Stimulated activated CD4-positive, alpha-beta T cell treated with anti-CD3 and anti-CD28 coated beads, Interleukin-15, amount 100 ng/mL, for 1 hour (primary cell): ENCODE measurements around the gene KCNC3.

Experiments
- DNase-seq, 2 donors: peaks; one replicate each; pipeline ENCODE4 v3.0.0-alpha.2; 2020; ENCODE audit warnings: low read depth in 1 of 2, low spot score in 1 of 2

Gene KCNC3

DNA sequence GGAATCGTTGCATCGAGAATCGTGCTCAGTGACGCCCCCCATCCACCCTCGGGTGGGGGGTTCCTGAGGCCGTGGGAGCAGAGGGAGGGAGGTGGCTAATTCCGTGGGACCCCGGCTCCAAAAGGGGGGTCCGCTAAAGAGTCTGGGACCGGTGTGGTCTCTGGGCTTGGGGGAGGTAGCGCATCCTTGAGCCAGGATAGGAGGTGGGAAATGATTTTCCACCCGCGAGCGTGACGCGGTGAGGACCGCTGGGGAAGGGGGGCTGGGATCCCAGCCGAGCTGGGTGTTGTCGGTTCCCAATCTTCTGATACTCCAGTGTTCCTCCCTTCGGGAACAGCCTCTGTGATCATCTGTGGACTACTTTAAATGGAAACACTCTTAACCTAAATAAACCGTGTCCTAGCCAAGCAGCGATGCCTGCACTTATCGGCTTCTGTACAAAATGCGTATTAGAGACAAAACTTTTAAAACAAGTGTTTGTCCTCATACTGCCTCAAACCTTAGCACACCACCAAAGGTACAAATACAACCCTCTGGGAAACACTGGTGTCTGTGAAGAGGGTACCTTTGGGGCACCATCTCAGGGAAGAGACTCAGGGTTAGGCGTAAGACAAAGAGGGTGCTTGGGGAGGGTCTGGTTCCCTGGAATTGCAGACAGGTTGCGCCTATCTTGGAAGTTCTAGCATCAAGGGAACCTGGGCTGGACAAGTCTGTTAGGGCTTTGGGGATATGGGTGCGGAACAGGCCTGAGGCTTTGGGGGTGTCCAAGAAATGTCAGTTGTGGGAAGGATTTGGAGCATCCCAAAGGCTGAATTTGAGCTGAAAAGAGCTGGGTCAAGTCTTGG, 16.0 kb downstream of the KCNC3 start:
- no peak for DNase-seq

DNA sequence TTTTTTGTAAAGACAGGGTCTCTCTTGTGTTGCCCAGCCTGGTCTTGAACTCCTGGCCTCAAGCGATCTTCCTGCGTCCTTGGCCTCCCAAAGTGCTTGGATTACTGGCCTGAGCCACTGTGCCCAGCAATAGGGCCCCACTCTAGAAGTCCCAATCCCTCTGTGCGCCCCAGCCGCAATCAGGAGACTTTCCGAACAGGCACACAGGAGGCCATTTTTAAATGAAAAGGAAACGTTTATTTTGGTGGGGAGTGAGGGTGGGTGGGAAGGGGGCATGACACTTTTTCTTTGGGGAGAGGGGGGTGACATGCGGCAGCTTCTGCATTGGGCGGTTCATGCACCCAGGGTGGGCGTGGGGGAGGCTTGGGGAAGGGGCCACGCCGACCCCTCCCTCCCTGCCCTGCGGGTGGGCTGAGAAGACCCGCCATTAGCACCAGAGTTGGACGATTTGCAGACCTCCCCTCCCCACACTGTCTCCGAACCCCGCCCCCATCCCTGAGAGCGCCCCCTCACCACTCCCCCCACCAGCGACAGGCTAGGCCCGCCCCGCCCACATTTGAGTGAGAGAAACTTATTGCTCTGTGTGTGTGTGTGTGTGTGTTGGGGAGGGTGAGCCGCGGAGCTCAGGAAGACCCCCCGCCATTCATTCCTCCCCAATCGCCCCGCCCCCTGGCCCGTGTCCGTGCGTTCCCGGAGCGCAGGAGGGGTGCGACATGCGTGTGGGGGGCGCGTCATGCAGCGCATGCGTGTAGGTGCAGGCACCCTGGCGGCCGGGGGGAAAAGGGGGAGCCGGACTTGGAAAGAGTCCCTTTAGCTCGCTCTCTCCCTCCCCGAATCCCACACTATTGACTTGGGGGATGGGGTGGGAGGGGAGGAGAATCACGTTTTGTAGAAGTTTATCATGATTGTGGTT, 17.2 kb downstream of the KCNC3 start:
- no peak for DNase-seq

DNA sequence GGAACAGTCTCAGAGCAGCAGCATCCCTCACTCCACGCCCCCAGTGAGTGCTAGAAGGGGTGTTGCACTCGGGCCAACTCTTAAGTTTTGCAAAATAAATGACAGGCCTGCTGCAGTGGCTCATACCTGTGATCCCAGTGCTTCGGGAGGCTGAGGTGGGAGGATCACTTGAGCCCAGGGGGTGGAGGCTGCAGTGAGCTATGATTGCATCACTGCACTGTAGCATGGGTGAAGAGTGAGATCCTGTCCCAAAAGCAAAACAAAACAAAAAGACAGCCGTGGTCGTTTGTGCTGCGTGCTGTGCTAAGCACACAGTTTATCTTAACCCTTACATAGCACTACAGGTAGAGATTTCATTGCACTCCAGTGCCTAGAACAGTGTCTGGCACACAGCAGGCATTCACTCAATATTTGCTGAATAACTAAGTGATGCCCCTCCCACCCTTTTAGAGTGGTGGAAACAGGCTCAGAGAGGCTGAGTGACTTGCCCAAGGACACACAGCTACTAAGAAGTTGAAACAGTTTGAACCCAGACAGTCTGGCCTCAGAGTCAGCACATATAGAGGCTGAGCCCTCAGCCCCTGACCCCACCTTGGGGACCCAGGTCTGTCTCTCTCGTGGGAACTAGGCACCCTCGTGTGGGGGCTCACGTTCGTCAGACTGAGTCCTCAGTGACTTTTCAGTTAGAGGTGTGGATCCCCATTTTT, 18.3 kb downstream of the KCNC3 start:
- no peak for DNase-seq

DNA sequence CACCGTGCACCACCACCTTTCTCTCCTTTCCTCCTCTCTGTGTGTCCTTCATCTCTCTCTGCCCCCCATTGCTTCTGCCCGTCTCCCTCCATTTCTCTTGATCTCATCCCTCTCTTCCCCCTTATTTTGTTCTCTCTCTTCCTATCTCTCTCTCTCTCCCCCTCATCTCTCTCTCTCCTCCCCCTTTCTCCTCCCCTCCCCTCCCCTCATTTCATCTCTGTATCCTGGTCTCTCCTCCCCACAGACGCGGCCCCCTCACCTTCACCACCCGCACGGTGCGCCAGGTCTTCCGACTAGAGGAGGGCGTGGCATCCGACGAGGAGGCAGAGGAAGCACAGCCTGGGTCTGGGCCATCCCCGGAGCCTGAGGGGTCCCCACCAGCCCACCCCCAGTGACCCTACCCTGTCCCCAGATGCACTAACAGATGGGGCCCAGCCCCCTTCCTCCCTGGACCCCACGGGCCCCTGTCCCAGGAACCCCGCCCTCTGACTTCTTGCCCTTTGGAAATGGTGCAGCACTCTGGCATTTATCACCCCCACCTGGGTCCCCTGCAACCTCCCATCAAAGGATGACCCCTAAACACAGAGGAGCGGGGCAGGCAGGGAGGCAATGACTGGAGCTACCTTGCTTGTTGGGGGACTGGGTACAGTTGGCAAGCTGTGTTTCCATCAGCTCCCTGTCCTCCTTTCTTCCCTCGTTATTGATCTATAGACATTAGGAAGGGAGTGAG, 19.6 kb downstream of the KCNC3 start:
- DNase-seq = no peak

DNA sequence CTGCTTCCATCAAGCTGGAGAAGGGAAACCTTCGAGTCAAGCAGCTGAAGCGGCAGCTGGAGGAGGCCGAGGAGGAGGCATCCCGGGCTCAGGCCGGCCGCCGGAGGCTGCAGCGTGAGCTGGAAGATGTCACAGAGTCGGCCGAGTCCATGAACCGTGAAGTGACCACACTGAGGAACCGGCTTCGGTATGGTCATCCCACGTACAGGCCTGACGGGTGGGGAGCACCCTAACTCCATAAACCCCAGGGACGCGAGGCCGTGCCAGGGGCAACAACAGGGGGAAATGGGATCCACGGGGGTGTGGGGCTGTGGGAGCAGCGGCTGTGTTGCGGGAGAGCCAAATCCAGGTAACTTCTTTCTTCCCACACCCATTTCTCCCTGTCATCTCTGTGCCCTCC, 20.2 kb downstream of the KCNC3 start:
- DNase-seq = no peak

DNA sequence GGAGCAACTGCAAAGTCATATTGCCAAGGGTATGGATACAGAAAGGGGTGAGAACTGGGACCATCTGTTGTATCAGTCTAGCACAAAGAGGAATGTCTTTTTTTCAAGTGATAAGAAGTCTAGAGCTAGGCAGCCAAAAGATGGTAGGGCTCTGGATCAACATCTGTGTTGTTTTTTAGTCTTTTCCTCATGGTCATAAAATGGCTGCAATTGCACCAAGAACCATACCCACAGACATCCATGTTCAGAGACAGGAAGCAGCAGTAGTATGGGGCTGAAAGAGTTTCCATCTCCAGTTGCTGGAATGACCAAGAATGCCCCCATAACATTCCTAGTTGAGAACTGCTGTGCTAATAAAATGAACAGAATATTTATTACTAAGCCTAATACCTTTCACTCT, 25.6 kb downstream of the KCNC3 start:
- no peak for DNase-seq

DNA sequence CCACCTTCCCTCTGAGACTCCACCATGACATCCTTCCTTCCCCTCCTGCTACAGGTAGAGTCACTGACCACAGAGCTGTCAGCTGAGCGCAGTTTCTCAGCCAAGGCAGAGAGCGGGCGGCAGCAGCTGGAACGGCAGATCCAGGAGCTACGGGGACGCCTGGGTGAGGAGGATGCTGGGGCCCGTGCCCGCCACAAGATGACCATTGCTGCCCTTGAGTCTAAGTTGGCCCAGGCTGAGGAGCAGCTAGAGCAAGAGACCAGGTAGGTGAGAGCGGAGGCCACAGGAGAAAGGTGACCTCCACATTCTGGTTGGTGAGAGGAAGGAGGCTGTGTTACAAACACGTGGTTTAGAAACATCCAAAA, 27.6 kb downstream of the KCNC3 start:
- DNase-seq = no peak

DNA sequence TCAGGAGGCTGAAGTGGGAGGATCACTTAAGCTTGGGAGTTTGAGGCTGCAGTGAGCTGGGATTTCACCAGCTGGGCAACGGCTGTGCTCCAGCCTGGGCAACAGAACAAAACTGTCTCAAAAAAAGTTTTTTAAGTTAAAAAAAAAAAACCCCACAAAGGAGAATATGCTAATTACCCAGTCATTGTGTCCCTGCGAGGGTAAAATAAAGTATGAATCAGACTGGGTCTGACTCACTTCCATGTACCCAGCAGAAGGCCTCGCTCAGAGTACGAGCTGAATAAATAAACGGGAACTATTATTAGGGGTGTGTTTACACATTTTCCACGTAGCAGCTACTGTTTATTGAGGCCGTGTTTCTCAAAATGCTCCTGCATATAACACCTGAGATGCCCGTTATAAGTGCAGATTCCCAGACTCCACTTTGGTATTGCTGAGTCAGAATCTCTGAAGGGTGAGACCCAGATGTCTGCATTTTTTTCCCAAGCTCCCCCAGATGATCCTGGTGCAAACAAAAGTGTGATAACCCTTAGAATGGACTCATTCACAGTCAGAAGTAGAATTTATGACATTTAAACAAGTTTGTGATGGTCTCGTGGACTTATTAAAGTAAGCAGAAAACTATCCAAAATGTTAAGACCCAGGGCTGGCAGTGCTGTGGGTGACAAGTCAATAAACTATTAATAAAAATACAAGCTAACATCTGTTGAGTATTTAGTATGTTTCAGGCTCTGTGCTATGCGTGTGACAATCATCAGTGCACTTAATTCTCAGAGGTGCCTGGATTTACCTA, 28.2 kb downstream of the KCNC3 start:
- DNase-seq = no peak

DNA sequence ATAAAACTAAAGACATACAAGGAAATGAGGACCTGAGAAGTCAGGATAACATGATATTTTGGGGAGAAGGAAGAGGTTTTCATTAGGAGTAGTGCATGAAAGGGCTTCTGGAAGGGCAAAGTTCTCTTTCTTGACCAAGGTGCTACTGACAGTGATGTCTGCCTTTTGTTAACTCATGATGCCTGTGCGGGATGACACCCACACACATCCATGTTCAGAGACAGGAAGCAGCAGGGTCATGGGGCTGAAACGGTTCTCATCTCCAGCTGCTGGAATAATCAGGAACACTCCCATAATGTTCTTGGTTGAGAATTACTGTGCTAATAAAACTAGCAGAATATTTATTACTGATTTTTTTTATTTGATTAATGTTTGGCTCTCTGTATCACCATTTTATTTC, 29.1 kb downstream of the KCNC3 start:
- no peak for DNase-seq

DNA sequence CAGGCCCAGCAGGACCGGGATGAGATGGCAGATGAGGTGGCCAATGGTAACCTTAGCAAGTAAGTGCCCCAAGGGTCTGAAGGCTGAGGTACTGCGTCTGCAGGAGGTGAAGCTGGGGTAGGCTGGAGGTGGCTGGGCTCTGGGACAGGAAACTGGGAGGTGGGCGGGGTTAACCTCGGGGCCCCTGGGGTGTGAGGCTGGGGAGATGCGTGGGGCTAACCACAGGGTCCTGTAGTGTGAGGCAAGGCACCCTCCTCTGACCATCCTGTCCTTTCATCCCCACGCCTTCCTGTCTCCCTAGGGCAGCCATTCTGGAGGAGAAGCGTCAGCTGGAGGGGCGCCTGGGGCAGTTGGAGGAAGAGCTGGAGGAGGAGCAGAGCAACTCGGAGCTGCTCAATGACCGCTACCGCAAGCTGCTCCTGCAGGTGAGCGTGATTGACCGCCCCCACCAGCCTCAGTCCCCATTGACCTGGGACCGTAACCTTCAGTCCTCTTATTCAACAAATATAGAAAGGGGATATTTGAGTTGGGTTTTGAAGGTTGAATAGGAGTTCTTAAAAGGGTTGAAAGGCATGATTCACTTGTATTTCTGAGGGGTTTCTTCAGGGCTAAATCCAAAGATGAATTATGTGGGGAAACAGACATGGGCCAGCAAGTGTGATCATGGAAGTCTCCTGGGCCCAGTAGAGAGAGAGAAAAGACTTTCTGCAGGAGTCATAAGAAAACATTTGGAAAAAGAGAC, 35.7 kb downstream of the KCNC3 start:
- no peak for DNase-seq

DNA sequence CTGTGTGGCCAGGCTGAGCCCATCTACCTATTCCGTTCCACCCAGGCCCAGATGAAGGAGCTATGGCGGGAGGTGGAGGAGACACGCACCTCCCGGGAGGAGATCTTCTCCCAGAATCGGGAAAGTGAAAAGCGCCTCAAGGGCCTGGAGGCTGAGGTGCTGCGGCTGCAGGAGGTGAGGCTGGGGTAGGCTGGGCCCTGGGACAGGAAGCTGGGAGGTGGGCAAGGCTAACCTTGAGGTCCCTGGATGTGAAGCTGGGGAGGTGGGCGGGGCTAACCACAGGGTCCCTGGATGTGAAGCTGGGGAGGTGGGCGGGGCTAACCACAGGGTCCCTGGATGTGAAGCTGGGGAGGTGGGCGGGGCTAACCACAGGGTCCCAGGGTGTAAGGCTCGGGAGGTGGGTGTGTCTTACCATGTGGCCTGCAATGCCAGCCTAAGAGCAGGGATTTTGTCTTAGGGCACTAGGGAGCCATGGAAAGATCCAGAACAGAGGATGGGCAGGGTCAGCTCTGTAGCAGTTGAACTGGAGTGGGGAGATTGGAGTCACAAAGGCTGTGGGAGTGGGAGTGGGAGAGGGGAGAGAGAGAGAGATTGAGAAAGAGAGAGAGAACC, 36.9 kb downstream of the KCNC3 start:
- DNase-seq = no peak

DNA sequence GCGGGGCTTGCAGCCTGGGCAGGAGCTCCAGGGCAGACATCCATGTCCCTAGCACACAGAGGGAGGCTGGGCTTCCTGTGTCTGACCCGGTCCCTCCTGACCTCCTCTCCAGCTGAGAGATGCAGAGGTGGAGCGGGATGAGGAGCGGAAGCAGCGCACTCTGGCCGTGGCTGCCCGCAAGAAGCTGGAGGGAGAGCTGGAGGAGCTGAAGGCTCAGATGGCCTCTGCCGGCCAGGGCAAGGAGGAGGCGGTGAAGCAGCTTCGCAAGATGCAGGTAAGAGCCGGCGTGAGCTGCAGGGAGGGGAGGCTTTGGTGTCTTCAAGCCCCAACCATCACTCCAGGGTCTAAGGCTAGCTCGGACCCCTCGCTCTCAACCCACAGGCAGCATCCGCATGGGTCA, 38.4 kb downstream of the KCNC3 start:
- DNase-seq = no peak

DNA sequence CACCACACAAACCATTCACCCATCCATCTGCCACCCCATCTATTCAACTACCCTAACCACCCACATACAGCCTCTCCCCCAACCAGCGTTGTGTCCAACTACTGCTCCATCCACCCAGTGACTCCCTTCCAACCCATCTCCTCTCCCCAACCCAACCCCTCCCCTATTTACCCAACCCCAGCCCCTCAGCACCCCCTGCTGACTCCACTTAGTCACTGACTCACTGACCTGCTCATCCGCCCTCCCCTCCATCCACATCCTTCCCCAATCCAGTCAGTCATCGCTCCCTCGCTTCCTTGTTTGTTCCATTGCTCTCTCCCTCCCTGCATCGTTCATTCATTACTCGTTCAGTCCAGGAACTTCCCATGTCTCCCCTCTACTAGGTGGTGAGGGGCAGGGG, 39.2 kb downstream of the KCNC3 start:
- no peak for DNase-seq

DNA sequence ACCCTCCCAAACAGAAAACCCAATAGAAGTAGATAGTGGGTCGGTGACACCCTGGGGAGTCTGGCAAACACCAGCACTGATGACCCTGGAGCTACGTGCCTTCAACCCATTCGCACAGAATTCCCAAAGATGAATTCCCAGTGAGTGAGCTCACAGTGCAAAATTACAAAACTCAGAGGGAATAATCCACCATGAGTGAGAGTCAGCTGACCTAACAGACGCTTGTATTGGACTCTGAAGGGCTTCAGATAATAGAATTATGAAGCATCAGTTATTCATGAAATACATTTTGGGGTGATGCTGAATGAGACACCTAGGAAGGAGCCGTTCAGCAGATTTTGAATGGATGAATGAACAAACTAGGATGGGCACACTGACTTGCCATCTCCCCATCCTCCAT, 40.2 kb downstream of the KCNC3 start:
- DNase-seq = no peak

DNA sequence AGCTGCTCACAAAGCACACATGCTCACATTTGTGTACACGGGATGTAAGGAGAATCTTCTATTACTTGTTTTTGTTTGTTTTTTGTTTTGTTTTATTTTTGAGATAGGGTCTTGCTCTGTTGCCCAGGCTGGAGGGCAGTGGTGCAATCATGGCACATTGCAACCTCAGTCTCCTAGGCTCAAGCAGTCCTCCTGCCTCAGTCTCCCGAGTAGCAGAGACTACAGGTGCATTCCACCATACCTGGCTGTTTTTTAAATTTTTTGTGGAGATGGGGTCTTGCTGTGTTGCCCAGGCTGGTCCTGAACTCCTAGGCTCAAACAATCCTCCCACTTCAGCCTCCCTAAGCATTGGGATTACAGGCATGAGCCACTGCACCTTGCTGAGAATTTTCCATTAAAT, 41.8 kb downstream of the KCNC3 start:
- DNase-seq = no peak

DNA sequence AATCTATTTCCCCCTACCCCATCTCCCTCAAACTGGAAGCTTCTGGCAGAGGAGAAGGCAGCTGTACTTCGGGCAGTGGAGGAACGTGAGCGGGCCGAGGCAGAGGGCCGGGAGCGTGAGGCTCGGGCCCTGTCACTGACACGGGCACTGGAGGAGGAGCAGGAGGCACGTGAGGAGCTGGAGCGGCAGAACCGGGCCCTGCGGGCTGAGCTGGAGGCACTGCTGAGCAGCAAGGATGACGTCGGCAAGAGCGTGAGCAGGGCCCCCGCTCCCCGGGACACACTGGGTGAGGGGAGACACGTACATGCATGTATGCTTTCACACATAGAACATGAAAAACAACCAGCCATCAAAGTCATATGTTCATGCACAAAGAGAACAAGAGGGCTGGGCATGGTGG, 42.7 kb downstream of the KCNC3 start:
- DNase-seq = no peak

DNA sequence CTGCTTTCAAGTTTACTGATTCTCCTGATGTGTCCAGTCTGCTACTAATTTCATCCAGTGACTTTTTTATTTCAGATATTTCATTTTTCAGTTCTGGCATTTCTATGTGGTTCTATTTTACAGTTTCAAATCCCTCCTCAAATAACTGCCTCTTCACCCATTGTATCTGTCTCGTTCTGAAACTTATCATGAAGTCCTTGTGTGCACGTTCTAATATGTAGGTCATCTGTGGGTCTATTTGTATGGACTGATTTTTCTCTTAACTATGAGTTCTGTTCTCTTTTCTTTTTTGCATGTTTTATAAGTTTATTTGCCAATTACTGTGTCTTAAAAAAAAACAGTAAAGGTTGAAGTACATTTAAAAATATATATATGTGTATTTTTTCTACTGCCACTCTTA, 43.3 kb downstream of the KCNC3 start:
- DNase-seq = no peak

DNA sequence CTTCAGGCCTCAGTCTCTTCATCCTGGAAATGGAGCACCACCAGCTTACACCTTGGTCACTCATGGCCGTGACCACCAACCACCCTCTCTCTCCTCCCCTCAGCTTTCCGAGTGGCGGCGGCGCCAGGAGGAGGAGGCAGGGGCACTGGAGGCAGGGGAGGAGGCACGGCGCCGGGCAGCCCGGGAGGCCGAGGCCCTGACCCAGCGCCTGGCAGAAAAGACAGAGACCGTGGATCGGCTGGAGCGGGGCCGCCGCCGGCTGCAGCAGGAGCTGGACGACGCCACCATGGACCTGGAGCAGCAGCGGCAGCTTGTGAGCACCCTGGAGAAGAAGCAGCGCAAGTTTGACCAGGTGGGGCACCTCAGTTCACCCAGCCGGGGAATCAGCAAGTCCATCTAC, 47.7 kb downstream of the KCNC3 start:
- DNase-seq = no peak

DNA sequence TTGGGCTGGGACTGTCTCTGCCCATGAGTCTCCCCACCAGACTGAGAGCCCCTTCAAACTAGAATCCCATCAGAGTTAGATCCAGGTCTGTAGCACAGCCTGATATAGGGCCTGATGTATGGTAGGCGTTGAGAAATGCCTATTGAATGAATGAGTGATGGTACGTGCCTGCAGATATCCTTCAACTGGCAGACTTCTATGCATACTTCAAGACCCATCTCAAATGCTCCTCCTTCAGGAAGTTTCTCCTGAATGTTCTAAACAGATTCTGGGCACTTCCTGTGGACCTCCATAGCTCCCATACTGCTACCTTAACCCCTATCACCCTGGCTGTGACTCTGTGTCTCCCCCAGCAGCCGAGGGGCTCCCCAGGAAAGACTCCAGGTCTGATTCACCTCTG, 48.2 kb downstream of the KCNC3 start:
- no peak for DNase-seq
